Cerebellar nuclear complex (tissue), 1 donor: Measurements from ENCODE around the gene NCF2.

Source experiments
- DNase-seq, 2 experiments: peaks; one replicate each; lab custom pipeline; 2025; lab: John Stamatoyannopoulos, UW

Gene NCF2

DNA sequence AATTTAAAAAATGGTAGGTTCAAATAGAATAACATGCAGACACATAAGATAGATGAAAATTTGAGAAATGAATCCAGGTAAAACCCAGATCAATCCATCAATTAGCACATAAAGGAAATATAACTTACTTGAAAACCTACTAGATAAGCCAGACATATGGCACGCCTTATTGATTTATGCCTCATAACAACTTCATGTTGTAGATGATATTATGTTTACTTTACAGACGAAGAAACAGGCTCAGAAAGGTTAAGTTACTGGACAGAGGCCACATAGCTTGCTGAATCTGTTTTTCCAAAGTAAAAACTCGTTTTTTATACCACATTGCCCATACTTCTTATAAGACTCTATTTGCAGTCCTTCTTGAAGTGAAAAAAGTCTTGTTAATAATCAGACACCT is 22.1 kb upstream of the NCF2 start:
- no peak for DNase-seq

DNA sequence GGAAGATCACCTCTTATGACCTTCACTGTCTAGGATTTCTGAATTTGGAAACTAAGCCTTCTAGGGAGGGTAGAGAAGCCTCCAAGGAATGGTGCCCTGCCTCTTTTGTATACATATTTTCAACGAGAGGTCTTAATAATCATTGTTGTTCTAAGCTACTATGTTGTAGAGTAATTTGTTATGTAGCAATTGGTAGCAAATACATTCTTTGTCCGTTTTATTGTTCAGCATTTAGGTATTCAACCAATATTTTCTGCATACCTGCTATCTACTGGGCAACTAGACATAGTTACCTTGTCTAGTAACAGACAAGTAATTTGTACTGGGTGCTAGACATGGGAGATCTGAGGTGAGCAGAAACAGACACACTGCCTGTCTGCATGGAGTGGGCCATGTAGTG is 20.8 kb upstream of the NCF2 start:
- DNase-seq, result no peak

DNA sequence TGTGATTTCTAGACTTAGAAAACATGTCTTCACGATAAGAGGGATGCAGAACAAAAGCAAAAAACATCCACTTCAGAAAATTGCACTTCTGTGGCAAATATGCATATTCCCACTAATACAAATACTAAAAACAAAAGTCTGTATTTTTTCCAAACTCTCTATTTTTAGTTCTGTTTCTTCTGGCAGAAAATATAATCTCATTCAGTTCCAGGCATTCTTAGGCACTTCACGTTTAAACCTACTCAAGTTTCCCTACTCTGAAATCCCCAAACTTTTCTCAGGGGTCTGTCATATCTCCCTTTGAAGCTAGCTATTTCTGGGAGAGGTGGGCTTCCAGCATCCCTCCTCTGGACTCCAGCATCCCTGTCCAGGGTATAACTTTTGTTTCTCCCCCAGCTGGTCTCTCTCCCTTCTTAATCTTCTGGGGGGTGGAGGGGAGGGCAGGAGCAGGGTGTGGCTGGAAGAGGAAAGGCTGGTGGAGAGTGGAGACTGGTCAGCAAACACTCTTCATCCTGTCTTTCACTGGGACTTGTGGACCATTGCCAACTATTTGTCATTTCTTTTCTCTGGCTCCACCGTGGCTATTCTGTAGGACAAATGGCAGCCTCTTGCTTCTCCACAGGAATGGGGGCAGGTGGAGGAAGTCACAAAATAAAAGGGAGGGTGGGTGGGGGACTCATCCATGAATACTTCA is 19.6 kb upstream of the NCF2 start:
- no peak for DNase-seq

DNA sequence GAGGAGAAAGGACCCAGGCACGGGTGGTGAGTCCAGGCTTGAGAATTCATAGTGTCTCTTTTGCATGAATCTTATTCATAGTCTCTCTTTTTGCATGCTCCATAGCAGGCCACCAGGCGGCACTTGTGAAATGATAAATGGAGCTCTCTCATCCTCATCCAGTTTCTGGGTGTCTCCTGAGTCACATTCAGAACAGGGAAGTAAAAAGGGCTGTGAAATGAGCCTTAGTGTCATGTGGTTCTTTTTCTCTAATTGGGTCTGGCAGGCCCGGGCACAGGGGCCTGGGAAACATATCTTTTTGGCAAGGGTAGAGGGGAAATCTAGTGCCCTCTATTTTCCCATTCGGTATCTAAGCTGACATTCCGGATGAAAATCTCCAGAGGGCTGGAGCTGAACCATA is 19.1 kb upstream of the NCF2 start:
- no peak for DNase-seq

DNA sequence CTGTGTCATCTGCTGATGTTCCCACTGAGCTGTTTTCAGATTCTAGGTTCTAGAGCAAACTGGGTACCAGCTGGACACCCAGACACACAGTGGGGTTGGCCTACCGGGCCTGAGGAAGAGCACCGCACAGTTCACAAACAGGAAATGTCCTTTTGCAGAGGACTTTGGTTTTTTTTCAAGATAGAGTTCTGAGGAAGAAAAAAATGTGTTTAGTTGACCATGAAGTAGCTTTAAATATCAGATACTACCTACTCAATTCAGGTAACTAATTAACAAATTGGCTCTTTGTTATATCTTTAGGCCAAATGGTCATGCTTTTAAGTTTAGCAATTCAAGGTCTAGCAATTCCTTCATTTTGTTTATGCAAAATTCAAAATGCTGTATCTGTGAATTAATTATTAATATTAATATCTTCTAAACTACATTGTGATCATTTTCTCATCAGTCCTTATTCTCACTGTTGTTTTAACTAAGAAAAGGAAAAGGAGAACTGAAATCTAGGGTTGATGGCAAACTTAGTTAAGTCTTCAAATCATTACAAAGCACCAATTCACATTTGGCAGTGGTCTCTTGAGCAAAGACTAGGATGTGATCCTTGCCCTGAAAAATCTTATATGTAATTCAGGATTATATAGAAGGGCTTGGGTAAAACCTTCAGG is 17.2 kb upstream of the NCF2 start:
- no peak for DNase-seq

DNA sequence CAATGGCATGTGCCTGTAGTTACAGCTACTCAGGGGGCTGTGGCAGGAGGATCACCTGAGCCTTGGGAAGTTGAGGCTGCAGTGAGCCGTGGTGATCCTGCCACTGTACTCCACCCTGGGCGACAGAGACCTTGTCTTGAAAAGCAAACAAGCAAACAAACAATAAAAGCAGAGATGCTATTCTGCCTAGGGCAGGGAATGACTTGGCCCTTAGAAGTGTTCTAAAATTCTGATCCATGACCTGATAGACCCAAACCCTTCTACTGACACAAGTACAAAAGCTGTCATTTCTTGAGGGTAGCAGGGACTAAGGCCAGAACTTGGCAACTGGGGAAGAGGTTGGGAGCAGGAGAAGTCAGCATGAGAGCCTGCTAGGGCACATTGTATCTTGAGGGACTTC is 15.6 kb upstream of the NCF2 start:
- DNase-seq, result no peak

DNA sequence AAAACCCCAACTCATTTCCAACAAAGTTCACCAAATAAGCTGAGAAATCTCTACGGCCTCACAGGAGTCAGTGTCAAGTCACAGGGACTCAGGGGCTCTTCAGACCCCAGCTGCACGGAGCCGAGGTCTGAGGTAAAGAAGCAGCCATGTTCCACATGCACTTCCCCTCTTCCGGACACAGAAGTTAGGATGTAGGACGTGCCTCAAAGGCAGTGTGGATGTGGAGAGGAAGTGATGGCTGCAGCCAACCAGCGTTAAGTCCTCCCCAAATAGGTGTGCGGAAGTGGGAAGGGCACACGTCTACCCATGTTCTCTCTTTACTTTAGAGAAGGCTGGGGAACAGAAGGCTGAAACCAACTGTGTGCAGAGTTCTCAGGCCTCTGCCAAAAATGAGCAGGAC is 14.6 kb upstream of the NCF2 start:
- no peak for DNase-seq

DNA sequence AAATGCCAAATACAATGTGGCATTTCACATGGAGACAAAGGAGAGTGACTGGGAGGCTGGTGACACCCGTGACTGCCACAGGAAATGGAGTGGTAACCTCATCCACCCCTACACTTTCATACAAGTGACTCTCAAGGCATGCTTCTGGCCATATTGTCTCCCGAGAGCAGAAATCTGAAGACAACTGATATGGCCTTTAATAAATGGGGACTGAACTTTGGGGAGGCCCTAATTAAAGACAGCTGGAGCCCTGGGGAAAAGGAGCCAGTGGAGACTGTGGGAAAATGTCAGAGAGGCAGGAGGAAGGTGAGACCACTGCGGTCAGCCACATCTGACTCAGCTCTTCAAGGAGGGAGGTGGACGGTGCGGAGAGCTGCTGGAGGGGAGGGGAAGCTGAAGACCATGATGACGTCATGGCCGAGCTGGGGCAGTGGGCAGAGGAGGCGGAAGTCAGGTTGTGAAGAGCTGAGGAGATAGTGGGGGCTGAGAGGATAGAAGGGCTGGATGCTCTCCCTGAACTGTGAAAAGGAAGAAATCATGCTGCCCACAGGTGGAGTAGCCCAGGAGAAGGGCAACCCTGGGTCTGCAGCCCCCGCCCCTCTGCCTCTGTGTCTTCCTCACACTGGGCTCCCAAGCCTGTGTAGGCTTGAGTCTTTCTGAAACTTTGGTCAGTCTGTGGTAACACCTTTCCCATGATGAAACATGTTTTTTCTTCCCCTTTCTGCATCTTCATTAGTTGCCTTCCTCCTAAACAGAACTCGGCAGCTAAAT is 14.0 kb upstream of the NCF2 start:
- no peak for DNase-seq

DNA sequence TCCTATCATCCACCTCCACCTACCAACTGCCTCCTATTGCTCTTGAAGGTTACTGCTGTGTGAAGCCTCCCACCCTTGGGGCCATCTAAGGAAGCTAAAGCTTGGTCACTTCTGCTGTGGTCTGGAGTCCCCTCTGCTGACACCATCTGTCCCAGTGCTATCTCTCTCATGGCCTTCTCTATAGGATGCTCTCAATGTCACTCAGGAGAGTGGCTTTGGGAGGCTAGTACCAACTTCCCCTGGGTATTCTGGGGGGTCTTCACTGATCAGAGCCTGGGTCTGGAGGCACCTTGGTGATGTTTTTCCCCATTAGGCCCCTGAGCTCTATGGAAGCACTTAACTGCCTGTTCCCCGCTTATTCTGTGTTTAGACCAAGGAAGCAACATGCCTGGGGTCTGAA is 12.3 kb upstream of the NCF2 start:
- DNase-seq, result no peak

DNA sequence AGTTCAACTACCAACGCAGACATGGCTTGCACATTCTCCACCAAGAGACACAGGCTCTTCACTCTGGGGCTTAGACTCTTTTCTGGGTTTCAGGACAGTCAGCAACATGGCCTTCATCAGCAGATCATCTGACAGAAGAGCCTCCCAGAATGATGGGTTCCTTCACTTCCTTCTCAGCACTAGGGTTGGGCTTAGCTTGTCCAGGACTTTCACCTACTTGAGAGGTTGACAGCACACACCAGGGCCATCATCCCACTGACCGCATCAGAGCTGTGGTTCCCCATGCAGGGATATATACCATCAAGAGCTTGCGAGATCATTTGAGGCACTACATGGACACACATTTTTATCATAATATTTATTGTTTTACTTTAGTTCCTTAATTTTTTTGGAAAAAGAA is 10.4 kb upstream of the NCF2 start:
- DNase-seq, result no peak

DNA sequence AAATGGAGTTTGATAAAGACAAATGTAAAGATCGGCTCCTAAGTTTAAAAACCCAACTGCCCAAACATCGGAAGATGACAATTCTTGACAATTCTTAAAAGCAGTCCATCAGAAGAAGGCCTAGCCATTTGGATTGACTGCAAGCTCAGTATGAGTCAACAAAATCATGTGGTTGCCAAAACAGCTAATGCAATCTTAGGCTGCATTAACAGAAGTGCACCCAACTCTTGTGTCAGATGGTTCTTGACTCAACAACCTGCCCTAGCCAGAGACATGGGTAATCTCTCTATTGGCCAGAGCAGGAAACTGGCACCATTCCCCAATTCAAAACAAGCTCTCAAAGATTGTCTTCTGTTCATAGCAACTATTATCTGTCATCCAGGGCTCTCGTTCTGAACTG is 9.9 kb upstream of the NCF2 start:
- DNase-seq, result no peak

DNA sequence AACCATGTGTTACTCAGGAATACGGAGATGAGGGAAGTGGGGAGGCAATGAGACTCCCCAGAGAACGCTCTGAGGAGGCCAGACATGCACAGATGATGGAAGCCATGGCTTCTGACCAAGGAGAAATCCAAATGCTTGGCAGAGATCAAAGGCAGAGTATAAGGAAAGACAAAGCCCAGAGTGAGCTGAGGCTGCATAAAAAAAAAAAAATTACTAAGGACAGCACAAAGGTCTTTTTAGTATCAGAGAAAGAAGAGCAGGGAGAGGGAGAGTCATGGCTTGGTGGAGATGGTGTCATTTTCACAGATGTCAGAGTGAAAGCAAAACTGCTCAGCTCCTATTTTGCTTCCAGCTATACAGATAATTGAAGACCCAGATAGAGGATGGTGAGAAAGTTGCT is 8.1 kb upstream of the NCF2 start:
- DNase-seq, result no peak

DNA sequence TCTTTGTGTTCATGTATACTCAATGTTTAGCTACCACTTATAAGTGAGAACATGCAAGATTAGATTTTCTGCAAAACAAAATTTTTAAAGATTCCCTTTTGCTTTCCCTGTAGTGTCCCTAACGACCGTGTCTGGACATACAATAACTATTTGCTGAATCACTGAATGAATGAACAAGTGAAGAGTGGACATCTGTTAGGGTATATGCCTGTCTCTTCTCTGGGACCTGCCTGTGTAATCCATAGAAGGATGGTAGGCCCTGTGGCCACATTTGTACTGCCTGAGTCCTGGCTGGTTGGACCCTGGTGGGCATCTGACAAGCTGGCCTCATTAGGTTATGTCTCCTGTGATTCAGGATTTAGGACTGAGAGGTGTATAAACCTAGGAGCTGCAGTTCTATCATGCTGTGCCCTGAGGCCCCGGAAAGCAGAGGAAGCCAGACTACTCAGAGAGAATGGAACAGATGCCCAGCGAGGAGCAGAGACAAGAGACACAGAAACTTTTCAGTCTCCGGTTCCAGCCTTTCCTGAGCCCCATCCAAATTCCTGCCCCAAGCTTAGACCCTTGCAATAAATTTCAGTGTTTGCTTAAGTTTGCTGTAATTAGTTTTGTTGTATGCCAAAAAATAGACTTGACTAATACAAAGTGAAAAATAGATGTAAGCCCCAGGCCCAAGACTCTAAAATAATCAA is 7.5 kb upstream of the NCF2 start:
- no peak for DNase-seq

DNA sequence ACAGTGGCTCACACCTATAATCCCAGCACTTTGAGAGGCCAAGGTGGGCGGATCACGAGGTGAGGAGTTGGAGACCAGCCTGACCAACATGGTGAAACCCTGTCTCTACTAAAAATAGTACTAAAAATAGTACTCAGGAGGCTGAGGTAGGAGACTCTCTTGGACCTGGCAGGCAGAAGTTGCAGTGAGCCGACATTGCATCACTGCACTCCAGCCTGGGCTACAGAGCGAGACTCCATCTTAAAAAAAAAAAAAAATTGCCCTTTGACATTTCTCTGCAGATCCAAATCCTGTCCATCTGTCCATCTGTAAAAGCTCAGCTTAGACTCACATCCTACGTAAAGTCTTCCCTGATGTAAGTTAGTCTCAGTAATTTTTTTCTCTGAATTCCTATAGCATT is 6.2 kb upstream of the NCF2 start:
- no peak for DNase-seq

DNA sequence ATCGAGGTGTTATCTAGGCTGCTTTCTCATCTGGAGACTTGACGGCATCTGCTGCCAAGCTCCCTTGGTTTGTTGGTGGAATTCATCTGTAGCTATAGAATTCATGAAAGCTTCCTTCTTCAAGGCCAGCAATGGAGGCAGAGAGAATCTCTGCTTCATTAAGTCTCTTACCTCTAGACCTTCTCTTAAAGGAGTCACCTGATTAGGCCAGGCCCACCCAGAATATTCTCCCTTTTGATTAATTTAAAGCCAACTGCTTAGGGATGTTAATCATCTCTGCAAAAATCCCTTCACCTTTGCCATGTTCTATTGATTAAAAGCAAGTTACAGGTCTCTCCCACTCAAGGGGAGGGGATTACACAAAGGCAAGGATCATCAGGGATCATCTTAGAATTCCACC is 5.3 kb upstream of the NCF2 start:
- no peak for DNase-seq

DNA sequence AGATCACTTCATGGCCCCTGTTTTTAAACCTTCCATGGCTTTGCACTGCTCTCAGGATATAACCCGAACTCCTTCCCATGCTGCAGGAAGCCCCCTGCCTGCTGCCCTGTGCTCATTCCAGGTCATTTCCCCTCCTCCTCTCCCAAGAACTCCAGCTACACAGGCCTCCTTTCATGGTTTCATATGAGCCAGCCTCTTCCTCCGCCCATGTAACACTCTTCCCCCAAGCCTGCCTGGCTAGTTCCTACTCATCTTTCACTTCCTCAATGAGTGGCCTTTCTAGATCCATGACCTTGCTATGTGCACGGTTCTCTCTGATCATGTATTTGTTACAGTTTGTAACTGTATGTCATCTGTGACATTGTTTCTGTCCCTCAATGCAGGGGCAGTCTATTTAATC is 3.1 kb upstream of the NCF2 start:
- no peak for DNase-seq

DNA sequence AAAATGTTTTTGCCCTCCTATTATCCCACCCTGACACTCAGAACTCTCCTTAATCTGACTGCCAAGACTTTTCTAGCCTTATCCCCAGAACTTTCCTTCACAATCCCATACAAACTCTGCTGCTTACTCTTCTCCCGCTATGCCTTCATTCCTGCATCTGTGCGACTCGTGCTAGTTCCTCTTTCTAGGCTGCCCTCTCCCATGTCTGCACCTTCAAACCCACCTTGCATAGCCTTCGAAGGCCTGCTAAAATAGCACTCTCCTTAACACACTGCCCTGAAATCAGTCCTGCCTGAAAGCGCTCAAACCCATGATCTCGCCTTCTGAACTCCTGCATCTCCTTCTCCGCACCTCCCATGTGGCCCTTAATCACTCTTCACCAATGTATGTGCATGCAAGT is 2.5 kb upstream of the NCF2 start:
- no peak for DNase-seq

DNA sequence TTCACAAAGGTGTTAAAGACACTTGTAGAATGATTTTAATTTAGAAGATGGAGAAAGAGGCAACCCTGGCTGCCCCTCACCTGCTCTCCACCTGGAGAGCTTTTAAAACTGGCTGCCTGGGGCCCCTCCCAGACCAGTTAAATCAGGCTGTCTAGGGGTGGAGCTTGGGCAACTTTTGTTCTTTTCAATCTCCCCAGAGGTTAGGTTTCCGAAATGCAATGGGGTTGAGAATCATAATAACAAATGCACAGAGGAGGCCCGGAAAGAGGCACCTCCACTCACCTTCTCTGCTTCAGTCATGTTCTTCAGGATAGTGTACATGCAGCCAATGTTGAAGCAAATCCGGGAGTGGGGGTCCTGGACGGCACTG is 400 bp downstream of the NCF2 start:
- no peak for DNase-seq

DNA sequence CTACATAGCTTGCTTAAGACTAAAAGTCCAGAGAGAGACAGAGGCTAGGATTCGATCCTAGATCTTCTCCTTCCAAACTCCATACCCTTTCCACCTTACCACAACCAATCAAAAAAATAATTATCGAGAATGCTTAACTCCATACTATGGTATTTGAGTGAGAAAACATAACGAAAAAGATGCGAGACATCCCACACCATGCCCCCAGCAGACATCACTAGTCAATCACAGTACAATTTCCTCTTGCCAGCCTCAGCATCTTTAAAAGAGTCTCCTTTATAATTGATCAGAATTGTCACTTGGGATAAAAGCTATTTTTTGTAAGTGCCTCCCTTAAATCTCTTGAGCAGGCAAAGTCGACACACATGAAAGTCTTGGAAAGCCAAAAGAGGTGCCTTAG is 875 bp downstream of the NCF2 start:
- no peak for DNase-seq

DNA sequence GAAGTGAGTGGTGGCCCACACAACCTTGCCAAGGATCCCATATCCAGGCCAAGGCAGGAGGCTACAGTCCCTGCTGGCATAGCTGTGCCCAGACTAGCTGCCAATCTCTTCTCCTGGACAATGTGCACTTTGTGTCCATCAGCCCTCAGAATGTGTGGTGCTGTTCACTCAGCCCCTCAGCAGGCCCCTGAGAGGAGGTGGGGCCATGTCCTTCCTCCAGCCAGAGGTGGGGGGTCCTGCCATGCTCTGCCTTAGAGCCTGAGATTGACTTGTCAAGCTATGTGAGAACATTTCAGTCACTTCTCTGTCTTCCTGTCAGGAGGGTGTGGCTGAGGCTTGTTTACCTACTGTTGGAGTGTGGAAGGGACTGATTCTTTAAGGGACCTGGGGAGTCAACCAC is 1.4 kb downstream of the NCF2 start:
- no peak for DNase-seq

DNA sequence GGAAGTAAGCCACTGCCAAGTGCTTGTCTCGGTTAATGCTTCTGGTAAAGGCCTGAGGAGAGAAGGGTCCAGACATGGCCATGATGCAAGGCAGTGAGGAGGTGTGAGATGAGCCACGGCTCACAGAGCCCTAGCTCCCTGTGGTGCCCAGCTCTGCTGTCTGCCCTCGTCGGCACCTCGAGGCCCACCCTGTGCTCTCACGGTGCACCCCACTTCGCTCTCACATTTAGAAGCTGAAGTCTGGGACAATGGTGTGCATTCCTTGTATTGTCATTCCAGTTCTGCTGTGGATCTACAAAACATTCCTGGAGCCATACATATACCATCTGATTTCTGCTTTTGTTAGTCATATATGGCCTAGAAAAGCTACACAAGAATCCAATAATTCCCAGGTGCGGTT is 3.3 kb downstream of the NCF2 start:
- DNase-seq, result no peak

DNA sequence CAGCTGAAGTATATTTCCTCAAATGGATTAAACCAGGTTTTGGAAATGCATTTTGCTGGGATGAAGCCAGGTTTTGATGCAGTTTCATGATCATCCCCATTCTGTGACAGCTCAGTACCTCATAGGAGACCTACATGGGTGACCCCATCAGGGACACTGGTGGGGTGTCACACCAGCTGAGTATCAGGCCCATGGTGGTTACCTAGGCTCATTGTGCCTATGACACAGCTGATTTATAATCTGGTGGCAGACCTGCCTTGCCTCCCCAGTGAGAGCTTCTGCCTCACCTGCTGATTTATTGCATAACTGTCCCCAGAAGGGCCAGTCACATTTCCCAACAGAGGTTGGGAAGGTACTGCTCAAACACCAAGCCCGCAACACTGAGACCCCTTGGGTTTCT is 3.8 kb downstream of the NCF2 start:
- DNase-seq, result no peak

DNA sequence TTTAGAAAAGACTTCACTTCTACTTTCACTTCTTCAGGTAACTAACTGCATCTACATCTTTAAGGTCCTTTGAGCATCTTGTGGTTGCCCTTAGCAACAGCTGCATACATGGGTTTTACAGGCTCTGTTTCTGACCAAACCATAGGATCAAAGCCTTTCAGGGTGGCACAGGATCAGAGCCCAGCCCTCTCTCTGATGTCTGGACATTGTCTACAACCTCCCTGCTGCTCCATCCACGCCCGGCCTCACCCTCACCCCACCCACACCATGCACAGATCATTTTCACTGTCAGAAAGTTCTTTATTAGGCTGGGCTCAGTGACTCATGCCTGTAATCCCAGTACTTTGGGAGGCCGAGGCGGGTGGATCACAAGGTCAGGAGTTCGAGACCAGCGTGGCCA is 5.2 kb downstream of the NCF2 start:
- DNase-seq, result no peak
